GM19043 (cell line): ENCODE measurements around the gene KCNMA1.

Experiments used
- ATAC-seq: cut with Tn5 transposase; IDR thresholded peaks from one replicate; pipeline ENCODE4 v1.9.1; 2021; ENCODE audit warnings: low read depth; ENCODE audit not compliant: unreplicated experiment

Gene KCNMA1

DNA sequence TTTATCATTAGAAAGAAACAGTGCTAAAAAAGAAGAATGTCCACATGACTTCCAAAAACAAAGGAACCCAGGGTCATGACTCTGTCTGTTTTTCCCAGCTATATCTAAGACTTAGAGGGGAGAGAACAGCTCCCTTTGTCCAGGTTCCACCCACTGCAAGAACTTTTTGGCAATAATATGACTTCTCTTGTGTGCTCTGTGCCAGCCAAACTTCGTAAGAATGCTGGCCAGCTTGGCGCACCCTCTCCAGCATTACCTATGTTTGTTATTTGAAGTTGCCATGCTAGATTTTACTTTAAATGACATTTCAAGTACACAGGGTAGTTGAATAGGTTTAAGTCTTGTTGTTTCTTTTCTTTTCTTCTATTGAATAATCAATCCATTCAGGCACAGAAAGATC lies 371.4 kb downstream of the KCNMA1 start:
- ATAC-seq, result no peak

DNA sequence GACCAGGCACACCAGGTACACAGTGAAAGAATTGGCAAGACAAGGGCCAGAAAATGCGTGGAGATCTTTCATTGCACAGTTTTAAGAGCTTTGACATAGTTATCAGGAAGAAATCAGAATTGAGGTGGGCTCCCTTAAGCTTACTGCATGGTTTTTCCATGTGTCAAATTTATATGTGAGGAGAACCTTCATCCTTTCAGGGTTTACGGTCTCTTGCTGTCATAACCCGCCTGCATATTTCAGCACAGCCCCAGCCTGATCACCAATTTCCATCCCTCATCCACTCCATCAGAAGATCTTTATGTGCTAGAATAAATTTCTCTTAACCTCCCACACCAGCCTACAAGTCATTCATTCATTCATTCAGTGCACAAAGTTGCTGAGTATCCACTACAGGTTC lies 373.1 kb downstream of the KCNMA1 start:
- no peak for ATAC-seq

DNA sequence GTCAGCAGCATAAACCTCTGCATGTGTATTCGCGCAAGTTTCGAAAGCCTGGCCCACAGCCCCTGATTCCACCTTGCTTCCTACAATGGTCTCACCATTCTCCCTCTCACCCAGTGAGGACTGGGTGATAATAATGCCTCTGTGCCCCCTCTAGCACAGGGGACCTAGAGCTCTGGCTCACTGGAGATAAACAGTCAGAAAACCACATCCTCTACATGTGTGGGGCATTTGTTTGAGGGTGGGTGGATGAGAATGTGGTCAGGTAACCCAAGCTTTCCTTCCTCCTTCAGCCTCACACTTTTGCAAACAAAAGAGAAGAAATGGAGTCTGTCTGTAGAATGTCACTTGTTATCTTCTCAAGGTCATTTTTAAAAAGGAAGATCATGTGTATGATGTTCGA lies 373.5 kb downstream of the KCNMA1 start:
- ATAC-seq, result no peak

DNA sequence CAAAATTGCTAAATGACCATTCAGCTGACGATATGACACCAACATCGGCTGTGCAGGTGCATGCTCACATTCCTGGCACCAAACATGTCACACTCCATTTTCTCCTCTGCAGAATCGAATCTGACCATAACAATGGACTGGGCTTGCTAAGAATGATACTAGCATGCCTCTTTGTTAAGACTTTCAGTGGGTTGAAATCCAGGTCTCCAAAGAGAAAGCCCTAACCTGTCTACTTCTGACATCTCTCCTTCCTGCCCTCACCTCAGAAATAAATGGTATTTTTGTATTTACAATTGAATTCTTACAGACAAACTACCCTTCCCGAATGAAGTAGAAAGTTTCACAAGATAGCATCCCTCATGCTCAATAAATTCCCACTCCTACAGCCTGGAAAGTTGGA lies 373.9 kb downstream of the KCNMA1 start:
- no peak for ATAC-seq

DNA sequence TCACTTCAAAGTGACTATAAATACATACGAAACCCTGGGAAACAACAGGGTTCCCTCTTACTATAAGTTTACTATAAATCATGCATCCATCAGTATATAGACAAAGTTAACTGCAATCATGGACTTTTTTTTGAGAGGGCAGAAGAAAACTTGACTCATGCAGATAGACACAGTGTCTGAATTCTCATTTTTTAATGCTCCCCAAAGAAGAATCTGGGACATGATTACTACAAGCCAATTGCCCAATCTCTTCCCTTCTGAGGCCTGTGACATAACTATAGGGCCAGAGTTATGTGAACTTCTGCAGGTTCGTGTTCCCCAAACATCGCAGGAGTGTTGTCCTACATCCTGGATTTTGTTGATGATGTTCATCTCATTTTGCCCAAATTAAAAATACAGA lies 376.5 kb downstream of the KCNMA1 start:
- no peak for ATAC-seq

DNA sequence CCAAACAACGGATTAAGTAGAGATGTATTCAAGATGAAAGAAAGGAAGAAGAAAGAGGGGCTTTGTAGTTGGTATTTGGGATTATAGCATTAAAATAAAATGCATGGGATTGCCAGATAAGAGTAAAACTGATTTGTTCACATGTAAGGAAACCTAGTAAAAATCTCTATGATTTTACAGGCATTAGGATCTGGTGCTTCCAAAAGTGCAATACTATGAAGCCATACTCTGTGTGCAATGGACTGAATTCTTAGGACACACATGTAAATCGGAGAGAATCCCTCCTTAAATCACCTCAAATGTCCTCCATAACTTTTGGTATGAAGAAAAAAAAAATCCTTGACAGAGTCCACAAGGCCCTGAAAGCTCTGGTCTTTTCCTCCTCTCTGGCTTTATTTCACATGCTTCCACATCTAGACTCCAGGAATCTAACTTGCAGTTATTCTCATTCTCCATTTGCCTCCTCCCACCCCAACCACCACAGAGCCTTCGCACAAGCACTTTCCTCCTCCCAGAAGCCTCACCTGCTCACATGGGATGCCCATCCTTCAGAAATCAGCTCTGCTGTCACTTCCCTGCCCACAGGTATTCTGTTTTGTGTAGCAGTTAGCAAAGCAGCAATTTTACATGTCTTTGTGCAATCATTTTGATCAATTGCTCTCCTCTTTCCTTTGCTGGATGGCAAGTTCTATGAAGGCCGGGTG lies 378.3 kb downstream of the KCNMA1 start:
- ATAC-seq, result no peak

DNA sequence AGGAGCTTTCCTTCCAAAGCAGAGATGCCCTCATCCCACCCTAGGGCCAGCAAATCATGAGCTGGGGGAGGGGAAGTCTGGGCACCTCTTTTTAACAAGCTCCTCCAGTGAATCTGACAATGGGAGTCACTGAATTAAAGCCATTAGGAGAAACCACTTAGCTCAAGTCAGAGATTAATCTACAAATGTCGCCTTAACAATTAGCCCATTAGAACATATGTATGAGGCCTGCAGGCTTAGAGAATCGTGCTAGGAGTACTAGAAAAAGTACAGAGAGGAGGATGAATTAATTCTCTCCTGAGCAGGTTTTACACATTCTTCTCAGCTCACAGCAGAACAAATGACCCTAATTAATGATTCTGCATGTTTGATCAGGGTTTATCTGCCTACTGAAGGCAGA lies 381.3 kb downstream of the KCNMA1 start:
- ATAC-seq, result no peak

DNA sequence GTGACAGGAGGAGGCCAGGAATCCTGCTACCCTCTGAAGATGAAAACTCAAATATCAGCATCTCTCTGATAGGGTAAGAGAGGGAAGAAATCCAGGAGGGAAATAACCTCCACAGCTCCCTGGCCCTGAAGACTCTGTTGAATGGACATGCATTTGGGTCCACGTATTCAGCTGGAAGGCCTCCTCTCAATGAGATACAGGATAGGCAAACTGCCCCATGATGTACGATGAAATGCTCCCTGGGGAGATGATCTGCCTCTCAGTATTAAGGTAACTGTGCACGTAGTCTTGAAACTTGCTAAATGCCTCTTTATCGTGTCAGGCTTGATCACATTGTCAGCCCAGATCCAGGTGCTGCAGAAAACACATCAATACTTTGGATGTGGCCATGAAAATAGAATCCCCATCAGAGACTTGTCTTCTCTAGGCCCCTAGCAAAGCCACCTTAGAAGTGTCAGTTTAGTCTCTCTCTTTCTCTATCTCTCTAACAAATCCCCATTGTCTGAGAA lies 384.0 kb downstream of the KCNMA1 start:
- no peak for ATAC-seq

DNA sequence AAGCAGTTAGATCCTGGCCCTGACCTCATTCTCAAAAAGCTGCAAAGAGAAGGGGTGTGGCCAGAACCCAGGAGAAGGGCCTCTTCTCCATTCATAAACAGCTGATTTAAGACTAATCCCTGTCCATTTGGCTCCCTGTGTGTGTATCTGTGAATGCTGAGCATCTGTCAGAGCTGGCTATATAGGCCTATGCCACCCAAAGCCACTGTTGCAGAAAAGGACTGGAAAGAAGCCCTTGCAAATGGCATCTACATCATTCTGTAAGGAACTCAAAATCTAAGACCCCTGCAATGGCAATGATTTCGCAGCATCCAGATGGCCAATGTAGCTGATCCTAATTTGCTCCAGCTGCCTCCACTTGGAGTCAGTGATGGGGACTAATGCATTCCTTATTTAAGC lies 384.5 kb downstream of the KCNMA1 start:
- no peak for ATAC-seq

DNA sequence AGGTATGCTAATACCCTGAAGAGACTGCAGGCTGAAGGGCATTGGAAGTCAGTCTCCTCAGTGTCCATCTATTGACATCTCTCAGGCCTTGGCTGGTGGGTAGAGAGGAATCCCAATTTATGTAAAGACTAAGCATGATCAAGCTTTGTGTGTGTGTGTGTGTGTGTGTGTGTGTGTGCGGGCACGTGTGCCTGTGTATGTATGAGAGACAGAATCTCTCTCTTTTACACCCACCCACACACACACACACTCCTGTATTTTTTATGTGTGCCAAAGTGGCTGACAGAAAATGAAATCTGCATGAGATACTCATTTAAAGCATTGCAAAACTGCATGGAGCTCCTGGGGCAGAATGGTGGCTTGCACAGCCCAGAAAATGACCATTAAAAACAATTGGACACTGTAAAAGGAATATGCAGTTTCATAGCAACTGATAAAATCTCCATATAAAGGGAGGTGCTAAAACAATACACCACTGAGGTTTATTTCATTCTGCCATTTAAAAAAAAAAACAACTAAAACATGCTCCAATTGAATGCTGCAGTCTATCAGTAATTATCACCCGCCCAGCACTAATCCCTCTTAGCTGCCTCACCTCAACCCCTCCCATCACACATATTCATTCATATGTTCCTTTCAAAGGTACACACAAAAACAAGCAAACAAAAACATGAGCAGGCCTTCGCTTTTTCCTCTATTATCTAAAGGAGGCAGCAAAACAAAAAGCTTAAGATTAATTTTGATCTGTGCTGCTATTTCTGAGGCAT lies 385.0 kb downstream of the KCNMA1 start:
- ATAC-seq, result no peak

DNA sequence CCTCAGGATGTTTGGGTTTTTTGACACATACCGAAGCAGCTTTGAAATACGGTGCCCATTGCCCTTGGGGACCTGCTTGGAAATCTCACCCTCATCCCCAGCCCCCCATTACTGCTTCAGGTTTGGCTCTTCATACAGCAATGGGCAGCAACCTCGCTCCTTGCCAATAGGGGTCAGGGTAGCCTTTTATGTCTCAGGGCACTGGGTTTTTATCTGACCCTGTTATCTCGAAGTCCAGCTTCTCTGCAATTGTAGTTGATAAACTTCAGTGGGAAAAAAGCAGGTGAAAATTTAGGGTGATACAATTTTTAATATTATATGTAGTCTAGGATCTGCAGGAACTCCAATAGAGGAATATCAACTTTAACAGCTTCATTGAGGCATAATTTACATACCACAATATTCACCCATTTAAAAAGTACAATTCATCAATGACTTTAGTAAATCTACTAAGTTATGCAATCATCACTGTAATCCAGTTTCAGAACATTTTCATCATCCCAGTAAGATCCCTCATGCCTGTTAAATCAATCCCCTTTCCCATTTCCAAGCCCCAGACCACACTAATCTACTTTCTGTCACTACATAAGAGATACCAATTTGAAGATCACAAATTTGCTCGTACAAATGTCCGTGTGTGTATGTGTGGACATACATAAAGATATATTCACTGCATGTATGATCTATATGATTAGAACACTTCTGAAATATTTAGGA lies 386.2 kb downstream of the KCNMA1 start:
- ATAC-seq, result no peak

DNA sequence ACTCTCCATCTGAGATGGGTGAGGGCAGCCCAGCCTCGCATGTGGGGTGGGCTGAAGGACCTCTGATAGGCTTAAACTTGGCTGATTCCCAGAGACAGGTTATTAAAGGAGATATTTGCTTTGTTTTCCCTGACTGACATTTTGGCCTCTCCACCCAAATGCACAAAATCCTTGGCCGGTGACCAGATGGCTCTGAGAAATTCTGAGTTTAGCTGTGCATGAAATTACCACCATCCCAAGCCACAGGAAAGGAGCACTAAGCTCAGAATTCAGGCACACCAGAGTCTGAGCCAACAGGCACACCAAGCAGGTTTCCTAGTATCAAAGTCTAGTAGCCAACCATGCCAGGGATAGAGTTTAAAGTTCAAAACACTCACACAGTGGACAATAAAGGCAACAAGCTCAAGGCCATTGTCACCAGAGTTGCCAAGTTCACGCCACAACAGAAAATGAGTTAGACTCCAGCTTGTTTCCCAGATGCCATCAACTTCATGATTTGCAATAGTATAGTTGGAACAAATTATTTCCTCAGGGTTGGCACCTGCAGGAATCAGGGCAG lies 387.6 kb downstream of the KCNMA1 start:
- no peak for ATAC-seq

DNA sequence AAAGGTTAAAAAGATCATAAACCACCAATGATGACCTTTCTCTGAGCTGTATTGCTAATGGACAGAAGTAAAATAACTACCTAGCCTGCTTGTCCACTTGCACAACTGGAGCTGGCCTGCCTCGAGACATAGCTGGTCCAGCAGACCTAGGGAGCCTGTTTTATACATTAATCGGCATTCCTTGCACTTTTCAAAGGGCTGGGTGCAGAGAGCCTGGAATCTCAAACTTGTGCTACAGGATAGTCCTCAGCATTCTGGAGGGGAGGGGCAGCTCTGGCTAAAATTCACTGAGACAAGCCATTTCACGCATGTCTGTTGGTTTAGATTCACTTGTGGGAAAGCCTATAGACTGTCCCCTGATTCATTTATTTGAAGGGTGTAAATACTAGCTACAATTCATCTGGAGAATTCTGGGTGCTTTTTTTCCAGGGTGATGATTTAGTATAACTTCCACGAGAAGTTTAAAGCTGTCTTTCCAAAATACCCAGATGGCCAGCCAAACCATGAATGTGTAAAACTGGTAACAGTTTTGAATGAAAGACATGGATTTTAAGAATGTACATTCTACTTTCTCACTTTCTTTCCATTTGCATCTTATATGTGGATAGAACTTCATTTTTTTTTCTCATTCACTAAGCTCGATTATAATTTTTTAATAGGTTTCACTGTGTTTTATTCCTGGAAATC lies 389.4 kb downstream of the KCNMA1 start:
- no peak for ATAC-seq

DNA sequence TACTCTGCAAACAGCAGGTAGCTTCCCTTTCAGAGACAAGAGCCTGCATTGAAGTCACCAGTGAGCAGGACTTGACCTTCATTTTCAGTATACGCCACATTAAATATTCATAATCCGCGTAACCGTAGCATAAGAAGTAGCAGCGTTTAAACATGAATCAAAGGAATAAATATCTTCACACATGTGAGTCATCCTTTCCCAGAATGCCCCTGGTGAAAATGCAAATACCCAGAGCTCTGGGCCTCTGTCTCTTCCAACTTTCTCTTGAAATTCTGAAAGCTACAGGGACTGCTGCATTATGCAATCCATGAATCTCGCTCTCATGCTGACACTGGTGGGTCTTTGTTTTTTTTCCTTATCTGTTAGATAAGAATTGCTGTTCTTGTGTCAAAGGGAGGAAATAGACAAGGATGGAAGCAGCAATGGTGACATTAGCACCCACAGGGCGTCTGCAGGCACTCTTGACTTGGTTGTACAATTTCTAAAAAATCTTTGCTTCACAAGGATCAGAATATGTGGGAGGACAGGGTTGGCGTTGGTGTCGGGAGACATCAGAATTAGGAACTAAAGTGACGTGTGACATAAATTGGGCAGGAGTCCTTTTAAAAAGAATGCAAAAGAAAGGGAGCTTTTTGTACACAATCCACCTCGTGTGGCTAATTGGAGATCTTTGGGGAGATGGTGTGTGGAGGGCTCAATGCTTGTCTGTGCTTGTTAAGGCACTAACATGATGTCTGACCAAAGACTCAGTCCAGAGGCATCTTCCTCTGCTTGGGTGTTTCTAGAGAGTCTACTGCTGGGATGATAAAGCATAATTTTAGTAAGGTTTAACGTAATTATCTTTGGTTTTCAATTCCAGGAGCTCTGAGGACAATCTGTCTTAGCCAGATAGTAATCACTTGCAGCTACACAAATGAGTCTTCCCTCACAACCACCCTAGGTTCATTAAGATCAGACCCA lies 390.3 kb downstream of the KCNMA1 start:
- ATAC-seq, result no peak

DNA sequence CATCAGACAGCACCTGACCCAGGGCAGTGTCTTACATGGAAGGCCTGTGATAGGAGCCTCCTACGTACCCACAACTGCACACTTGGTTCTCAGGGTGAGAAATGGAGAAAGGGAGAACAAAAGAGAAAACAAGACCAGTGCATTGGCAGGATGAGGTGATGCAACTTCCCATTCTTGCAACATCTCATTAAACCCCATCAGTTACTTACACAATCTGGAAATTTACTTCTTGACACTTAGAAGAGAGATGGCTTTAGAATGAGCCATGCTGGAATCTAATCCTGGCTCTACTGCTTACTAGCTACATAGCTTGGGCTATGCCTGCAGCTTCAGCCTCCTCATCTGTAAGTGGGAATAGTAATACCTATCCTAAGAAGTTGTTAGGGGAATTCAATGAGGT lies 391.7 kb downstream of the KCNMA1 start:
- no peak for ATAC-seq

DNA sequence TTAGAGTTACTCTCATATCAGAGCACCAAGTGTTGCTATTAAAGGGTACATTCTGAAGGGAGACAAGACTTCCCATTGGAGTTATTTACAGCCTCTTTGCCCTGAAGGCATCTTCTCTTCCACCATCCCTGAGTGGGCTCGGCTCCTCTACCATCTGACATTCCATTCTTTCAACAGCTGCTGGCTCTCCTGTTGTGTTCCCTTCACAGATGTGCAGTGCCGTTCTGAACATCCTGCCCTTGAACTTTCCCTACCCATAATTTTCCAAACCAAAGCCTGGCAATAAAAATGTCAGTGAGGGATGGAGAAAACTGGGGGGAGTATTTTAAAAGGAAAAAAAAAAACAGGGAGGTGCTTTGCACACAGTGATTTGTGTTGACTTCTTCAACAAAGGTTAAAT lies 392.9 kb downstream of the KCNMA1 start:
- ATAC-seq, result no peak

DNA sequence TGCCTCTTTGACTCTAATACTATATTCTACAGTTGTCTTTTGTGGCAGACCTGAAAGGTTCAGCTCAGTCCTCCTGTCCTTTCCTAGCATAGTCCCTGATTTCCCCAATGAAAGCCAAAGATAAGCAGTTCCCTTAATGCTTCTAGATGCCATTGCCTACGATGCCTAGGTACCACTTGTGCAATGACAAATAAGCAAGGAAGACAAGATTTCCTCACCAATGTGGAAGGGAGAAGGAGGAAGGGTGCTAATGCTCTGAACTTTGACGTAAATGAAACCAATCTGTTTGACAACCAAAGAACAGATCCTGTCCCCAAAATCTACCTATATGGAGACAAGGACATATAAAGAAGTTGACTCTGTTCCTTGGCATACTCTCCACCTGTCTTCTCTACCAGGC lies 393.3 kb downstream of the KCNMA1 start:
- no peak for ATAC-seq

DNA sequence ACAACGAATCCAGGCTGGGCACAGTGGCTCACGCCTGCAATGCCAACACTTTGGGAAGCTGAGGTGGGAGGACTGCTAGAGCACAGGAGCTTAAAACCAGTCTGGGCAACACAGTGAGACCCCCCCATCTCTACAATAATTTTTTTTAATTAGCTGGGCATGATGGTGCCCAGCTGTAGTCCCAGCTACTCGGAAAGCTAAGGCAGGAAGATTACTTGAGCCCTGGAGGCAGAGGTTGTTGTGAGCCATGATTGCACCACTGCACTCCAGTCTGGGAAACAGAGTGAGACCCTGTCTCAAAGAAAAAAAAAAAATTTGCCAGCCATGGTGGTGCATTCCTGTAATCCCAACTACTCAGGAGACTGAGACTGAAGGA lies 396.3 kb downstream of the KCNMA1 start:
- no peak for ATAC-seq

DNA sequence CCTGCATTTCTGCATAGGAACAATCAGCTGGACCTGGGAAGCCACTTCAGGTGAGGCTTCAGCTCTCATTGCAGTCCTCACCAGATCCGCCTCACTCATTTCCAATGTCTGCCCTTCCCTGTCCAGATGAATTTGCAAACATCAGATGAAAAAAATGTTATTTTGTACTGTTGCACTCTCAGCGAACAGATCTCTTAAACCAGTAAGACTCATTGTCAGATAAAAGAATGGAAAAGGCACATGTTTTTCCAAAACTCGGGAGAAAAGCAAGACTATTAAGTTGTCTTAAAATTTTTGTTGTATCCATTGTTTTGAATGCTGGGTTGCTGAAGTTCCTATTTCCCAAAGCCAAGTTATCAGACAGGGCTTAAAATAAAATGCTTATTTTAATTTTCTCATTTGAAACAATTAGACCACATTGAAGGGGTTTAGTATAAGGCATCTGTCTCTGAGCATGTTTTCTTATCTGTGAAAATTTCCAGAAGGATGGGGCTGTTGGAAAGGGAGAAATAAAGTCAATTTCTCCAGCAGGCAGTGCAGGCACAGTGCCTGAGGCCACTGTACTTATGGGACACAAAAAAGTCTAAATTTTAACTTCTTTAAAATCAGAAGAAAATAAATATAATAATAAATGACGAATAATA lies 396.8 kb downstream of the KCNMA1 start:
- no peak for ATAC-seq
